CD4-positive, alpha-beta T cell treated with Interleukin-6 for 4 hours (primary cell): ENCODE data around the gene CD44.
"Not testable (repeated sequence)": the region's sequence is repeated elsewhere in the genome, so short reads cannot be mapped to it uniquely, and the experiment has no call there.

Experiments
- DNase-seq: peaks from one replicate; pipeline ENCODE4 v3.0.0-alpha.2; 2020; ENCODE audit warnings: mixed read lengths

Gene CD44

GRCh38 chr11:35216962-35217678 is 78.1 kb downstream of the CD44 start:
- DNase-seq: peak; percentile 71

- no peak for DNase-seq
These were observed 80.0 kb downstream of the CD44 start for GRCh38 chr11:35218956-35219355.

GRCh38 chr11:35223371-35223796 is 84.4 kb downstream of the CD44 start:
- DNase-seq: no peak

GRCh38 chr11:35223991-35224390 is 85.0 kb downstream of the CD44 start:
- no peak for DNase-seq

- DNase-seq: no peak
These were observed 87.1 kb downstream of the CD44 start for GRCh38 chr11:35225946-35226520.

GRCh38 chr11:35226756-35227155 is 87.8 kb downstream of the CD44 start:
- not testable (repeated sequence) for DNase-seq

- no peak for DNase-seq
These were observed 88.8 kb downstream of the CD44 start for GRCh38 chr11:35227576-35228327.

- DNase-seq: no peak
These were observed 89.4 kb downstream of the CD44 start for GRCh38 chr11:35228328-35228725.

- DNase-seq: no peak
These were observed 91.4 kb downstream of the CD44 start for GRCh38 chr11:35230388-35230787.

GRCh38 chr11:35231076-35231860 is 92.3 kb downstream of the CD44 start:
- no peak for DNase-seq

- no peak for DNase-seq
These were observed 93.9 kb downstream of the CD44 start for GRCh38 chr11:35232891-35233330.

GRCh38 chr11:35233518-35233917 is 94.5 kb downstream of the CD44 start:
- DNase-seq: no peak

GRCh38 chr11:35234460-35235156 is 95.6 kb downstream of the CD44 start:
- DNase-seq: no peak

- no peak for DNase-seq
These were observed 96.1 kb downstream of the CD44 start for GRCh38 chr11:35235157-35235468.

- DNase-seq: no peak
These were observed 96.5 kb downstream of the CD44 start for GRCh38 chr11:35235498-35235897.

GRCh38 chr11:35235936-35236666 is 97.1 kb downstream of the CD44 start:
- peak; percentile 84 for DNase-seq

- DNase-seq: peak; percentile 16
These were observed 97.7 kb downstream of the CD44 start for GRCh38 chr11:35236667-35237003.

- no peak for DNase-seq
These were observed 98.4 kb downstream of the CD44 start for GRCh38 chr11:35237351-35237750.

GRCh38 chr11:35237860-35238715 is 99.1 kb downstream of the CD44 start:
- peak; percentile 58 for DNase-seq

GRCh38 chr11:35238882-35239281 is 99.9 kb downstream of the CD44 start:
- no peak for DNase-seq

- no peak for DNase-seq
These were observed 100.6 kb downstream of the CD44 start for GRCh38 chr11:35239471-35240075.
